HG02938 (cell line): ENCODE data around the gene FNDC8.
A peak's percentile ranks its signal among the peaks of the same experiment; 100 is the strongest.
"Not testable (repeated sequence)": the region's sequence is repeated elsewhere in the genome, so short reads cannot be mapped to it uniquely, and the experiment has no call there.

Source experiments
- ATAC-seq: cut with Tn5 transposase; IDR thresholded peaks from one replicate; pipeline ENCODE4 v1.9.1; 2021; ENCODE audit warnings: mild to moderate bottlenecking, moderate library complexity; ENCODE audit not compliant: unreplicated experiment

The FNDC8 gene

GRCh38 chr17:35094902-35095301 is 26.5 kb upstream of the FNDC8 start:
- no peak for ATAC-seq

GRCh38 chr17:35095741-35096140 is 25.7 kb upstream of the FNDC8 start:
- ATAC-seq = no peak

GRCh38 chr17:35097776-35098175 is 23.6 kb upstream of the FNDC8 start:
- no peak for ATAC-seq

- ATAC-seq = no peak
These were observed 21.5 kb upstream of the FNDC8 start for GRCh38 chr17:35099908-35100307.

GRCh38 chr17:35101036-35101435 is 20.4 kb upstream of the FNDC8 start:
- no peak for ATAC-seq

GRCh38 chr17:35101725-35102124 is 19.7 kb upstream of the FNDC8 start:
- ATAC-seq = no peak

- ATAC-seq = no peak
These were observed 18.1 kb upstream of the FNDC8 start for GRCh38 chr17:35103271-35103670.

GRCh38 chr17:35104844-35105450 is 16.5 kb upstream of the FNDC8 start:
- no peak for ATAC-seq

GRCh38 chr17:35110791-35111190 is 10.6 kb upstream of the FNDC8 start:
- ATAC-seq = not testable (repeated sequence)

- ATAC-seq = no peak
These were observed 4.6 kb upstream of the FNDC8 start for GRCh38 chr17:35116845-35117244.

- ATAC-seq = no peak
These were observed 3.4 kb upstream of the FNDC8 start for GRCh38 chr17:35117984-35118383.

- peak; percentile 67 for ATAC-seq
These were observed 1.8 kb upstream of the FNDC8 start, which contains the start of gene RAD51D for GRCh38 chr17:35119370-35120165. TSS of gene RAD51D (minus strand) at chr17:35119860. CDS start at chr17:35119613, 247 bp downstream.

- no peak for ATAC-seq
These were observed 6.5 kb downstream of the FNDC8 start for GRCh38 chr17:35127751-35128514.

- no peak for ATAC-seq
These were observed 7.9 kb downstream of the FNDC8 start for GRCh38 chr17:35129154-35129972.

- ATAC-seq = no peak
These were observed 8.5 kb downstream of the FNDC8 start for GRCh38 chr17:35129973-35130351.

- no peak for ATAC-seq
These were observed 9.0 kb downstream of the FNDC8 start for GRCh38 chr17:35130392-35130791.

- no peak for ATAC-seq
These were observed 10.7 kb downstream of the FNDC8 start for GRCh38 chr17:35132099-35132498.

GRCh38 chr17:35132816-35133550 is 11.6 kb downstream of the FNDC8 start:
- ATAC-seq = no peak

GRCh38 chr17:35135322-35135721 is 13.9 kb downstream of the FNDC8 start:
- no peak for ATAC-seq

- no peak for ATAC-seq
These were observed 16.8 kb downstream of the FNDC8 start for GRCh38 chr17:35138218-35138617.
